Spleen (tissue), 7 donors: ENCODE measurements around the gene MCC.

ENCODE experiments used
- CTCF ChIP-seq, 11 experiments: fragments of 200-600 bp in 7 of 11; fragments of 450-650 bp in 4 of 11; sonication (generic) in 4 of 11; IDR thresholded peaks in 8 of 11; conservative IDR thresholded peaks in 3 of 11; 1 replicate in 7 of 11; 2 replicates in 4 of 11; pipeline versions ENCODE4 v1.4.0 to v1.8.0; 2016 to 2021; ENCODE audit warnings: antibody characterized with exemption in 11 of 11, inconsistent platforms in 4 of 11, mild to moderate bottlenecking in 1 of 11
- POLR2A ChIP-seq, 3 donors: fragments of 450-650 bp; IDR thresholded peaks; one replicate each; pipeline ENCODE4 v1.5.1; 2017; ENCODE audit warnings: antibody characterized with exemption in 3 of 3, mild to moderate bottlenecking in 1 of 3
- donor health status: DM: no; HTN: no; CAD: no; lungs with moderate emphysema.
- donor health status: DM: no; HTN: no; CAD: no.
- donor health status: DM: no; HTN: no; CAD: no.

GRCh38 chr5:113223831-113224604, 264.2 kb downstream of the MCC start:
- TF ChIP-seq CTCF (IDR thresholded peaks at IDR 0.05 in 8 of 11, conservative IDR thresholded peaks at IDR 0.05 in 3 of 11) = no peak
- no peak for TF ChIP-seq POLR2A (IDR thresholded peaks at IDR 0.05)
